PC-3 (cell line): ENCODE results near the gene CLSTN3. TPM values are rescaled to one million over a fixed set of nuclear protein-coding genes. Genes with fewer than 3 reads are reported as not detected.

ENCODE experiments used
- ATAC-seq: fragments of 200-7000 bp; cut with Tn5 transposase; 2 replicates; pipeline ENCODE4 v1.9.1; 2020; ENCODE audit warnings: mild to moderate bottlenecking, moderate library complexity
- BruUV-seq: library from RNA; stranded (reverse); fragments of 400-500 nt; replicated peaks from 2 replicates; lab custom pipeline; 2021; lab: Mats Ljungman, UMichigan
- CTCF ChIA-PET: fragments of 300-600 bp; sonication (Branson Sonifier 250); formaldehyde crosslinking; loops from one replicate; lab custom pipeline; 2022; ENCODE audit warnings: antibody characterized with exemption; lab: Charles Lee
- POLR2A ChIA-PET: fragments of 300-600 bp; sonication (Branson Sonifier 250); formaldehyde crosslinking; loops from one replicate; lab custom pipeline; 2022; ENCODE audit warnings: antibody characterized with exemption; ENCODE audit not compliant: unreplicated experiment; lab: Charles Lee
- DNase-seq: peaks from one replicate; pipeline ENCODE4 v3.0.0-alpha.2; 2015
- H2AFZ ChIP-seq: fragments of 300-600 bp; sonication (generic); 2 replicates; pipeline ENCODE4 v1.6.0; 2016; ENCODE audit warnings: antibody characterized with exemption, low read length
- H3F3A ChIP-seq: fragments of 300-600 bp; sonication (generic); one replicate; pipeline ENCODE4 v1.6.0; 2017; ENCODE audit warnings: antibody characterized with exemption, low read length, control low read depth, mild to moderate bottlenecking; ENCODE audit not compliant: unreplicated experiment
- H3K27ac ChIP-seq: fragments of 300-600 bp; sonication (generic); 2 replicates; pipeline ENCODE4 v1.5.1; 2016; ENCODE audit warnings: mild to moderate bottlenecking, low read length
- H3K27me3 ChIP-seq: fragments of 300-600 bp; sonication (generic); 2 replicates; pipeline ENCODE4 v1.6.1; 2016; ENCODE audit warnings: low read length, mixed read lengths
- H3K36me3 ChIP-seq: fragments of 300-600 bp; sonication (generic); 2 replicates; pipeline ENCODE4 v1.6.1; 2016; ENCODE audit warnings: low read depth, mixed run types, low read length, mixed read lengths
- H3K4me1 ChIP-seq: fragments of 300-600 bp; sonication (generic); 2 replicates; pipeline ENCODE4 v1.5.1; 2016; ENCODE audit warnings: low read length; ENCODE audit not compliant: insufficient read depth
- H3K4me2 ChIP-seq: fragments of 300-600 bp; sonication (generic); 2 replicates; pipeline ENCODE4 v1.6.0; 2016; ENCODE audit warnings: low read length
- H3K4me3 ChIP-seq: fragments of 300-600 bp; sonication (generic); 2 replicates; pipeline ENCODE4 v1.5.1; 2016; ENCODE audit warnings: mild to moderate bottlenecking, low read length, mixed read lengths
- H3K79me2 ChIP-seq: fragments of 300-600 bp; sonication (generic); 2 replicates; pipeline ENCODE4 v1.6.1; 2017; ENCODE audit warnings: low read length, mixed read lengths
- H3K9ac ChIP-seq: fragments of 300-600 bp; sonication (generic); 2 replicates; pipeline ENCODE4 v1.6.0; 2016; ENCODE audit warnings: mild to moderate bottlenecking, low read length
- H3K9me2 ChIP-seq: fragments of 300-600 bp; sonication (generic); replicated peaks from 2 replicates; pipeline ENCODE4 v1.6.1; 2016; ENCODE audit warnings: mixed run types, low read length, mixed read lengths
- H3K9me3 ChIP-seq: fragments of 300-600 bp; sonication (generic); 2 replicates; pipeline ENCODE4 v1.6.1; 2016; ENCODE audit warnings: low read length, mixed read lengths
- H4K20me1 ChIP-seq: fragments of 300-600 bp; sonication (generic); 2 replicates; pipeline ENCODE4 v1.6.1; 2016; ENCODE audit warnings: low read length, mixed read lengths
- EZH2 ChIP-seq: fragments of 300-600 bp; sonication (generic); IDR thresholded peaks from one replicate; pipeline ENCODE4 v1.6.1; 2017; ENCODE audit warnings: antibody characterized with exemption, mild to moderate bottlenecking, low read length; ENCODE audit not compliant: unreplicated experiment
- EZH2phosphoT487 ChIP-seq: fragments of 300-600 bp; sonication (generic); IDR thresholded peaks from 2 replicates; pipeline ENCODE4 v1.6.1; 2018; ENCODE audit warnings: mild to moderate bottlenecking, antibody characterized with exemption, low read length, borderline replicate concordance
- intact Hi-C: fragments of 100-400 bp; cut with micrococcal nuclease; formaldehyde crosslinking; loops from 2 replicates; pipeline ENCODE4 v1.9.0; 2023
- total RNA-seq: library from RNA; depleted of rRNA; stranded (reverse); fragments of >200 nt; gene quantifications from 2 replicates; pipeline ENCODE4 v1.2.3, GENCODE V29; 2014
- TF ChIP-seq, protein P1 (sequence below): fragments of 300-600 bp; sonication (generic); conservative IDR thresholded peaks from 2 replicates; pipeline ENCODE4 v1.5.1; 2017; ENCODE audit warnings: antibody characterized with exemption, low read depth, mild to moderate bottlenecking, low read length

CLSTN3 gene
- total RNA-seq, 1 experiment from 2014 or later = 10.9 TPM

DNA sequence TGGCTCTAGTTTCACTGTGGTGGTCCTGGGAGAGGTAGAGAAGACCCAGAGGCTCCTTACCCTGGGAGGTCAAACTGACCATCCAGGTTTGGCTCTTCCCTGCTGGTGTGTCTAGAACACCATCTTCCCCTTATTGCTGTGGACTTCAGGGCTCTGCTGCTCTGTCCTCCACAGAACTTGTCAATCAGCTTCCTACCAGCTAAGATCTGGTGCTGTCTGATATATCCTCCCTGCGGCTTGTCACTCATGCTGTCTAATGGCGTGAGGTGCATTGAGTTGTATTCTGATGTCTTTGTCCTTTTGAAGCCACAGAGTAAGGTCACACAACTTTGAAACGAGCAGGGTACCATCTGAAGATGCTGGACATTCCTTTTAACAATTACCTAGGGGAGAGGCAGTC, 14.0 kb upstream of the CLSTN3 start:
- Histone ChIP-seq H3K9ac (no peak overlapping the region), H3K4me3 (no peak overlapping the region), H3K9me3 (no peaks in the 10 kb centered on the region), H4K20me1 (no peaks in the 10 kb centered on the region), H3K4me2 (no peak overlapping the region), H3K36me3 (no peaks in the 10 kb centered on the region), H3K27ac (no peak overlapping the region), H2AFZ (no peak overlapping the region), H3K27me3 (no peaks in the 10 kb centered on the region), H3K79me2 (no peaks in the 10 kb centered on the region), H3F3A (no peaks in the 10 kb centered on the region), H3K4me1 (no peaks in the 10 kb centered on the region), H3K9me2 (no peaks in the 10 kb centered on the region)
- no TSS peak for BruUV-seq
- TF ChIP-seq EZH2 (no peak), EZH2phosphoT487 (no peak)
- TF ChIP-seq, protein P1, sequence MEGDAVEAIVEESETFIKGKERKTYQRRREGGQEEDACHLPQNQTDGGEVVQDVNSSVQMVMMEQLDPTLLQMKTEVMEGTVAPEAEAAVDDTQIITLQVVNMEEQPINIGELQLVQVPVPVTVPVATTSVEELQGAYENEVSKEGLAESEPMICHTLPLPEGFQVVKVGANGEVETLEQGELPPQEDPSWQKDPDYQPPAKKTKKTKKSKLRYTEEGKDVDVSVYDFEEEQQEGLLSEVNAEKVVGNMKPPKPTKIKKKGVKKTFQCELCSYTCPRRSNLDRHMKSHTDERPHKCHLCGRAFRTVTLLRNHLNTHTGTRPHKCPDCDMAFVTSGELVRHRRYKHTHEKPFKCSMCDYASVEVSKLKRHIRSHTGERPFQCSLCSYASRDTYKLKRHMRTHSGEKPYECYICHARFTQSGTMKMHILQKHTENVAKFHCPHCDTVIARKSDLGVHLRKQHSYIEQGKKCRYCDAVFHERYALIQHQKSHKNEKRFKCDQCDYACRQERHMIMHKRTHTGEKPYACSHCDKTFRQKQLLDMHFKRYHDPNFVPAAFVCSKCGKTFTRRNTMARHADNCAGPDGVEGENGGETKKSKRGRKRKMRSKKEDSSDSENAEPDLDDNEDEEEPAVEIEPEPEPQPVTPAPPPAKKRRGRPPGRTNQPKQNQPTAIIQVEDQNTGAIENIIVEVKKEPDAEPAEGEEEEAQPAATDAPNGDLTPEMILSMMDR = no peak
- CTCF ChIA-PET = no interaction called here
- no peak for ATAC-seq
- intact Hi-C loops = no loop called here
- POLR2A ChIA-PET = no interaction called here
- DNase-seq = no peak

DNA sequence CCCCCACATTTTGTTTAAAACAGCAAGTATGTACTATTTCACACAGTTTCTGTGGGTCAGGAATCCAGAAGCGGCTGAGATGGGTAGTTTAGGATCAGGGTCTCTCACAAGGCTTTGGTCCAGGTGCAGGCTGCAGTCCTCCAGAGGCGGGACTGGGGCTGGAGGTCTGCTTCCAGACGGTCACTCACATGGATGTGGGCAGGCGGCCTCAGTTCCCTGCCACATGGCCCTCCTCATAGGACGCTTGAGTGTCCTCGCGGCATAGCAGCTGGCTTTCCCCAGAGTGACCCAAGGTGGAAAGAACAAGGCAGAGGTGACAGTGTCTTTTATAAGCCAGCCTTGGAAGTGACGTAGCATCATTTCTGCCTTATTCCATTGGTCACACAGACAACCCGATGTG, 13.3 kb upstream of the CLSTN3 start:
- ChIA-PET CTCF (no interaction called here), POLR2A (no interaction called here)
- H3K36me3 ChIP-seq = no peaks in the 10 kb centered on the region

DNA sequence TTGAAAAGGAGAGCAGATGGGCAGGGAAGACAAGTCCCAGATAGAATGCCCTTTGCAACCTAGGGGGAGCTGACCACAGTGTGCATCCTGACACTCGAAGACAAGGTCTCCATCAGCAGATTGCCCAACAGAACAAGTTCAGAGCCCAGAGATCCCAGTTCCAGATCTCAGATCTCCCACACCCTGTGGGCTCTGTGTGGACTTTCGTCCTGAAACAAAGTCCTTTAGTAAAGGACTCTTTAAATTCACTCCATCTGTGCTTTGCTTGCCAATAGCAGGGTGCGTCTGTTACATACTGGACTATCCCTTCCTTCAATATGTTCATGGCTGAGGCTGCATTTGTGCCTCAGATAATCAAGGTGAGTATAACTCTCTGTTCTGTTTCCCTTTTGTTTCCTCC, 12.5 kb upstream of the CLSTN3 start:
- H3K4me2 ChIP-seq = no peak overlapping the region
- POLR2A ChIA-PET = no interaction called here
- no peak overlapping the region for H2AFZ ChIP-seq
- H4K20me1 ChIP-seq = no peaks in the 10 kb centered on the region
- CTCF ChIA-PET = no interaction called here
- no peaks in the 10 kb centered on the region for H3K79me2 ChIP-seq
- H3K9me3 ChIP-seq = no peaks in the 10 kb centered on the region
- no peaks in the 10 kb centered on the region for H3K27me3 ChIP-seq
- DNase-seq = no peak
- H3K4me3 ChIP-seq = no peak overlapping the region
- no peak overlapping the region for H3K27ac ChIP-seq
- no peaks in the 10 kb centered on the region for H3K36me3 ChIP-seq
- no TSS peak for BruUV-seq
- no peaks in the 10 kb centered on the region for H3K9me2 ChIP-seq
- no peak for TF ChIP-seq EZH2phosphoT487
- no peak for TF ChIP-seq EZH2
- TF ChIP-seq, protein P1 = no peak
- intact Hi-C loops = no loop called here
- H3F3A ChIP-seq = no peaks in the 10 kb centered on the region
- ATAC-seq = no peak
- no peak overlapping the region for H3K9ac ChIP-seq
- no peaks in the 10 kb centered on the region for H3K4me1 ChIP-seq

More for the DNA sequence above, 13.3 kb upstream of the CLSTN3 start:
- Histone ChIP-seq H3K79me2 (no peaks in the 10 kb centered on the region), H3K9me2 (no peaks in the 10 kb centered on the region), H2AFZ (no peak overlapping the region), H3K27ac (no peak overlapping the region), H3F3A (no peaks in the 10 kb centered on the region), H3K9me3 (no peaks in the 10 kb centered on the region), H3K27me3 (no peaks in the 10 kb centered on the region), H4K20me1 (no peaks in the 10 kb centered on the region), H3K9ac (no peak overlapping the region), H3K4me3 (no peak overlapping the region), H3K4me1 (no peaks in the 10 kb centered on the region), H3K4me2 (no peak overlapping the region)
- DNase-seq (no peak), ATAC-seq (no peak)
- TF ChIP-seq, protein P1 = no peak
- TF ChIP-seq EZH2 (no peak), EZH2phosphoT487 (no peak)
- intact Hi-C loops = no loop called here
- no TSS peak for BruUV-seq
